ENCODE data around the gene BAZ1B.

The BAZ1B gene

DNA sequence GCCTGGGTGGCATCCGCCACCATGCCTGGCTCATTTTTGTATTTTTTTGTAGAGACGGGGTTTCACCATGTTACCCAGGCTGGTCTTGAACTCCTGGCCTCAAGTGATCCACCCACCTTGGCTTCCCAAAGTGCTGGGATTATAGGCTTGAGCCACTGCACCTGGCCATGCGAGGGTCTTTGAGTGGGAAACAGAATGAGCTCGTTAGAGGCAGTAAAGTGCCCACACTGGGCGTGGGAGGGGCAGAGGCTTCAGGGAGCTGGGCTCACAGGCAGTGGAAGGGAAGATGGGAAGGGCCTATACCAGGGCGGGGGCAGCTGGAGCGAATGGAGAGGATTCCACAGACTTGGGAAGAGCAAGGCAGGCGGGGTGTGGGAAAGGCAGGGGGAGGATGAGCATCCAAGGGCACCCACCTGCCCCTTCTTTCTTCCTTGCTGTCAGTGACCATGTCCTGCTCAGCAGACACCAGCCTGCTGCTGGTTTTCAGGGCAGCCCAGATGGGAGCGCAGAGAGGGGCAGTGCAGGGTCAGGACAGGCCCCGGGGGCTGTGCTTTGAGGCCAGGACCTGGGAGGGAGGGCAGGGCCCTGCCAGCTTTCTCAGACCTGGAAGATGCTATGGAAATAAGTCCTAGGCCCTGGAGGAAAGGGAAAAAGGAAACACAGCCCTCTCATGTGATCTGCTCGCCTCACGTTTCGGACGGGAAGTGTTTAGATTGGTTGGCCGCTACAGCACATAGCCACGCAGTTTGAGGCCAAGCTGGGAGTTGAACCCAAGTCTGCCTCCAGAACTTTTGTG, 84.3 kb downstream of the BAZ1B start:
- ATAC-seq, result peak; percentile 9
- TF ChIP-seq CSDC2 (CRISPR knock-in tag; IDR thresholded peaks at IDR 0.05) (no peak), ESRRG (CRISPR knock-in tag; IDR thresholded peaks at IDR 0.05) (no peak), TOX (CRISPR knock-in tag; IDR thresholded peaks at IDR 0.05; ENCODE audit: borderline replicate concordance) (no peak), ISL1 (CRISPR knock-in tag; IDR thresholded peaks at IDR 0.05) (no peak), CSRNP3 (CRISPR knock-in tag; IDR thresholded peaks at IDR 0.05) (no peak), ZFP3 (CRISPR knock-in tag; IDR thresholded peaks at IDR 0.05) (no peak), ARNTL (CRISPR knock-in tag; IDR thresholded peaks at IDR 0.05; ENCODE audit: borderline replicate concordance, low read depth) (no peak), ZNF70 (CRISPR knock-in tag; IDR thresholded peaks at IDR 0.05) (no peak), ZNF8 (CRISPR knock-in tag; IDR thresholded peaks at IDR 0.05) (no peak), ZC3H10 (CRISPR knock-in tag; IDR thresholded peaks at IDR 0.05) (no peak), ZNF565 (CRISPR knock-in tag; conservative IDR thresholded peaks at IDR 0.05; ENCODE audit: low read depth) (no peak), RARB (CRISPR knock-in tag; IDR thresholded peaks at IDR 0.05) (no peak)
- TF ChIP-seq, protein P1, sequence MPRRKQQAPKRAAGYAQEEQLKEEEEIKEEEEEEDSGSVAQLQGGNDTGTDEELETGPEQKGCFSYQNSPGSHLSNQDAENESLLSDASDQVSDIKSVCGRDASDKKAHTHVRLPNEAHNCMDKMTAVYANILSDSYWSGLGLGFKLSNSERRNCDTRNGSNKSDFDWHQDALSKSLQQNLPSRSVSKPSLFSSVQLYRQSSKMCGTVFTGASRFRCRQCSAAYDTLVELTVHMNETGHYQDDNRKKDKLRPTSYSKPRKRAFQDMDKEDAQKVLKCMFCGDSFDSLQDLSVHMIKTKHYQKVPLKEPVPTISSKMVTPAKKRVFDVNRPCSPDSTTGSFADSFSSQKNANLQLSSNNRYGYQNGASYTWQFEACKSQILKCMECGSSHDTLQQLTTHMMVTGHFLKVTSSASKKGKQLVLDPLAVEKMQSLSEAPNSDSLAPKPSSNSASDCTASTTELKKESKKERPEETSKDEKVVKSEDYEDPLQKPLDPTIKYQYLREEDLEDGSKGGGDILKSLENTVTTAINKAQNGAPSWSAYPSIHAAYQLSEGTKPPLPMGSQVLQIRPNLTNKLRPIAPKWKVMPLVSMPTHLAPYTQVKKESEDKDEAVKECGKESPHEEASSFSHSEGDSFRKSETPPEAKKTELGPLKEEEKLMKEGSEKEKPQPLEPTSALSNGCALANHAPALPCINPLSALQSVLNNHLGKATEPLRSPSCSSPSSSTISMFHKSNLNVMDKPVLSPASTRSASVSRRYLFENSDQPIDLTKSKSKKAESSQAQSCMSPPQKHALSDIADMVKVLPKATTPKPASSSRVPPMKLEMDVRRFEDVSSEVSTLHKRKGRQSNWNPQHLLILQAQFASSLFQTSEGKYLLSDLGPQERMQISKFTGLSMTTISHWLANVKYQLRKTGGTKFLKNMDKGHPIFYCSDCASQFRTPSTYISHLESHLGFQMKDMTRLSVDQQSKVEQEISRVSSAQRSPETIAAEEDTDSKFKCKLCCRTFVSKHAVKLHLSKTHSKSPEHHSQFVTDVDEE (CRISPR knock-in tag; IDR thresholded peaks at IDR 0.05), result no peak
- TF ChIP-seq, protein P2, sequence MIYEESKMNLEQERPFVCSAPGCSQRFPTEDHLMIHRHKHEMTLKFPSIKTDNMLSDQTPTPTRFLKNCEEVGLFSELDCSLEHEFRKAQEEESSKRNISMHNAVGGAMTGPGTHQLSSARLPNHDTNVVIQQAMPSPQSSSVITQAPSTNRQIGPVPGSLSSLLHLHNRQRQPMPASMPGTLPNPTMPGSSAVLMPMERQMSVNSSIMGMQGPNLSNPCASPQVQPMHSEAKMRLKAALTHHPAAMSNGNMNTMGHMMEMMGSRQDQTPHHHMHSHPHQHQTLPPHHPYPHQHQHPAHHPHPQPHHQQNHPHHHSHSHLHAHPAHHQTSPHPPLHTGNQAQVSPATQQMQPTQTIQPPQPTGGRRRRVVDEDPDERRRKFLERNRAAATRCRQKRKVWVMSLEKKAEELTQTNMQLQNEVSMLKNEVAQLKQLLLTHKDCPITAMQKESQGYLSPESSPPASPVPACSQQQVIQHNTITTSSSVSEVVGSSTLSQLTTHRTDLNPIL (CRISPR knock-in tag; IDR thresholded peaks at IDR 0.05; ENCODE audit: low read depth), result no peak

DNA sequence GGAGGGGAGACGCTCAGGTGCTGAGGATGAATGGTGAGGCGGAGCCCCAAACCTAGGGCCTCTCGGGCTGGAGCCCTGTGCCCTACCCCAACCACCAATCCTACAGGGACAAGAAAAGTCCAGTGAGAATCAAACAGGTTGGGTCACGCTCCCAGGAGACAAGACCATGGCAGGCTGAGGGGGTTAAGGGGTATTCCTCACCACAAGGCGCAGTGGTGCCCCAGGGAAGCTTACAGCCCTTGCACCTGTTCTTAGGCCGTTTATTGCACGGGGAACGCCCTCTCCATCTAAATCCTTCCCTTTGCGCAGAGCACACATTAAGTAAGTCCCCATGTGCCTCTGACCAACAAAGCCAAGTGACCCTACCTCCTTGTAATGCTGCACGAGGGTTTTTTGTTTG, 85.0 kb downstream of the BAZ1B start:
- no peak for TF ChIP-seq BACH2 (CRISPR knock-in tag; IDR thresholded peaks at IDR 0.05; ENCODE audit: borderline replicate concordance)
- TF ChIP-seq ZC3H10 (CRISPR knock-in tag; IDR thresholded peaks at IDR 0.05), result no peak
- TF ChIP-seq PPARA (CRISPR knock-in tag; IDR thresholded peaks at IDR 0.05; ENCODE audit: borderline replicate concordance), result no peak
- TF ChIP-seq ZFP3 (CRISPR knock-in tag; IDR thresholded peaks at IDR 0.05), result no peak
- TF ChIP-seq CSDC2 (CRISPR knock-in tag; IDR thresholded peaks at IDR 0.05), result no peak
- no peak for TF ChIP-seq ZNF8 (CRISPR knock-in tag; IDR thresholded peaks at IDR 0.05)
- TF ChIP-seq ISL1 (CRISPR knock-in tag; IDR thresholded peaks at IDR 0.05), result no peak
- no peak for TF ChIP-seq TOX (CRISPR knock-in tag; IDR thresholded peaks at IDR 0.05; ENCODE audit: borderline replicate concordance)
- TF ChIP-seq OSR1 (CRISPR knock-in tag; IDR thresholded peaks at IDR 0.05), result no peak
- TF ChIP-seq, protein P2 (CRISPR knock-in tag; IDR thresholded peaks at IDR 0.05; ENCODE audit: low read depth), result no peak
- ATAC-seq, result no peak

GRCh38 chr7:73436031-73436929, 85.8 kb downstream of the BAZ1B start:
- peak; percentile 10 for ATAC-seq
- TF ChIP-seq ARNTL (CRISPR knock-in tag; IDR thresholded peaks at IDR 0.05; ENCODE audit: borderline replicate concordance, low read depth), result no peak
- TF ChIP-seq SNAI2 (CRISPR knock-in tag; IDR thresholded peaks at IDR 0.05), result no peak
- TF ChIP-seq PATZ1 (CRISPR knock-in tag; IDR thresholded peaks at IDR 0.05; ENCODE audit: borderline replicate concordance), result no peak
- TF ChIP-seq, protein P1 (CRISPR knock-in tag; IDR thresholded peaks at IDR 0.05), result no peak
- TF ChIP-seq CSDC2 (CRISPR knock-in tag; IDR thresholded peaks at IDR 0.05), result no peak
- TF ChIP-seq ZC3H10 (CRISPR knock-in tag; IDR thresholded peaks at IDR 0.05), result no peak
- TF ChIP-seq TCF4 (CRISPR knock-in tag; IDR thresholded peaks at IDR 0.05; ENCODE audit: borderline replicate concordance), result no peak
- TF ChIP-seq GLIS3 (CRISPR knock-in tag; IDR thresholded peaks at IDR 0.05), result no peak
- TF ChIP-seq CSRNP3 (CRISPR knock-in tag; IDR thresholded peaks at IDR 0.05), result no peak
- no peak for TF ChIP-seq ISL1 (CRISPR knock-in tag; IDR thresholded peaks at IDR 0.05)
- no peak for TF ChIP-seq ZFP3 (CRISPR knock-in tag; IDR thresholded peaks at IDR 0.05)
- no peak for TF ChIP-seq ZNF70 (CRISPR knock-in tag; IDR thresholded peaks at IDR 0.05)

Measured in SK-N-SH treated with all-trans-retinoic acid at 6 μM for 48 hours (cell line).